ENCODE results near the gene MAOA. TPM values are rescaled to one million over a fixed set of nuclear protein-coding genes. Genes with fewer than 3 reads are reported as not detected.
A peak's percentile ranks its signal among the peaks of the same experiment; 100 is the strongest.
"Not testable (repeated sequence)": the region's sequence is repeated elsewhere in the genome, so short reads cannot be mapped to it uniquely, and the experiment has no call there.

The MAOA gene
- total RNA-seq, 1 experiment from 2014 or later: 1.8 TPM

- Mint-ChIP-seq H3K36me3 (ENCODE audit: insufficient read depth, unreplicated experiment) (no peaks in the 10 kb centered on the region), H3K4me3 (ENCODE audit: low read depth, unreplicated experiment) (no peak overlapping the region), H3K27me3 (ENCODE audit: unreplicated experiment) (peaks cover 24% of the 10 kb centered on the region), H3K9me3 (ENCODE audit: low read depth, unreplicated experiment) (no peaks in the 10 kb centered on the region), H3K27ac (ENCODE audit: unreplicated experiment) (no peak overlapping the region), H3K4me1 (ENCODE audit: low read depth, unreplicated experiment) (no peaks in the 10 kb centered on the region)
- TF ChIP-seq CTCF (IDR thresholded peaks at IDR 0.05; ENCODE audit: unreplicated experiment): no peak
- CTCF ChIA-PET: no interaction called here
- DNase-seq: no peak
- BruUV-seq (replicated peaks): no TSS peak
- intact Hi-C loops (cut with micrococcal nuclease; ENCODE audit: unreplicated experiment): no loop called here
Observed at GRCh38 chrX:43664258-43664657, 8.2 kb downstream of the MAOA start.

- no TSS peak for BruUV-seq (replicated peaks)
- TF ChIP-seq CTCF (IDR thresholded peaks at IDR 0.05; ENCODE audit: unreplicated experiment): no peak
- intact Hi-C loops (cut with micrococcal nuclease; ENCODE audit: unreplicated experiment): no loop called here
Observed at GRCh38 chrX:43664708-43665107, 8.6 kb downstream of the MAOA start.

GRCh38 chrX:43666311-43666912 is 10.3 kb downstream of the MAOA start:
- Mint-ChIP-seq H3K36me3 (ENCODE audit: insufficient read depth, unreplicated experiment) (no peaks in the 10 kb centered on the region), H3K9me3 (ENCODE audit: low read depth, unreplicated experiment) (no peaks in the 10 kb centered on the region), H3K27me3 (ENCODE audit: unreplicated experiment) (peaks cover 24% of the 10 kb centered on the region), H3K27ac (ENCODE audit: unreplicated experiment) (no peak overlapping the region), H3K4me3 (ENCODE audit: low read depth, unreplicated experiment) (no peak overlapping the region), H3K4me1 (ENCODE audit: low read depth, unreplicated experiment) (no peaks in the 10 kb centered on the region)
- TF ChIP-seq CTCF (IDR thresholded peaks at IDR 0.05; ENCODE audit: unreplicated experiment): no peak
- DNase-seq: no peak
- CTCF ChIA-PET: no interaction called here
- no TSS peak for BruUV-seq (replicated peaks)
- intact Hi-C loops (cut with micrococcal nuclease; ENCODE audit: unreplicated experiment): no loop called here

More at GRCh38 chrX:43664708-43665107, 8.6 kb downstream of the MAOA start:
- no peak for DNase-seq
- H3K27ac Mint-ChIP-seq (ENCODE audit: unreplicated experiment): no peak overlapping the region
- H3K36me3 Mint-ChIP-seq (ENCODE audit: insufficient read depth, unreplicated experiment): no peaks in the 10 kb centered on the region
- H3K4me3 Mint-ChIP-seq (ENCODE audit: low read depth, unreplicated experiment): no peak overlapping the region
- CTCF ChIA-PET: no interaction called here
- no peaks in the 10 kb centered on the region for H3K4me1 Mint-ChIP-seq (ENCODE audit: low read depth, unreplicated experiment)
- H3K9me3 Mint-ChIP-seq (ENCODE audit: low read depth, unreplicated experiment): no peaks in the 10 kb centered on the region
- H3K27me3 Mint-ChIP-seq (ENCODE audit: unreplicated experiment): peaks cover 24% of the 10 kb centered on the region

GRCh38 chrX:43675965-43676628 is 20.0 kb downstream of the MAOA start:
- peak overlapping the region; percentile 30 for H3K4me3 Mint-ChIP-seq (ENCODE audit: low read depth, unreplicated experiment)
- peak; percentile 7 for DNase-seq
- intact Hi-C loops (cut with micrococcal nuclease; ENCODE audit: unreplicated experiment); H3K27ac Mint-ChIP-seq (ENCODE audit: unreplicated experiment); BruUV-seq (replicated peaks); H3K9me3 Mint-ChIP-seq (ENCODE audit: low read depth, unreplicated experiment); H3K27me3 Mint-ChIP-seq (ENCODE audit: unreplicated experiment); H3K4me1 Mint-ChIP-seq (ENCODE audit: low read depth, unreplicated experiment); H3K36me3 Mint-ChIP-seq (ENCODE audit: insufficient read depth, unreplicated experiment): not testable (repeated sequence)
- CTCF ChIA-PET: interaction anchor here (1.1 kb wide), 1 partner anchor 59 kb away, joined by 3 read pairs; no protein-coding TSS in a partner anchor

Measured in Calu3 (cell line).